Cardiac fibroblast (primary cell): ENCODE measurements around the gene DHRS7B.
"Not testable (repeated sequence)": the region's sequence is repeated elsewhere in the genome, so short reads cannot be mapped to it uniquely, and the experiment has no call there.

Experiments used
- DNase-seq, 2 donors: peaks; one replicate each; pipeline versions ENCODE4 v3.0.0 to v3.0.0-alpha.2; 2010; ENCODE audit warnings: low read depth in 2 of 2
- H3K4me3 ChIP-seq, 2 donors: replicated peaks in 1 of 2; 1 replicate in 1 of 2; 2 replicates in 1 of 2; pipeline ENCODE4 v1.5.1; 2011; ENCODE audit warnings: low read depth in 2 of 2, low read length in 2 of 2, mild to moderate bottlenecking in 2 of 2, moderate library complexity in 1 of 2
- CTCF ChIP-seq: IDR thresholded peaks from one replicate; pipeline ENCODE4 v1.5.1; 2011; ENCODE audit warnings: low read depth, mild to moderate bottlenecking, low read length, inconsistent platforms

Gene DHRS7B

GRCh38 chr17:21126645-21127508, at the start of gene DHRS7B:
TSS of gene DHRS7B (plus strand) at chr17:21126964. CDS start at chr17:21126972, 8 bp downstream.
- DNase-seq, result peak; percentile 91 to 92
- TF ChIP-seq CTCF, result no peak
- H3K4me3 ChIP-seq, result peak within 1 kb of the TSS; percentile 73 to 94

GRCh38 chr17:21077281-21077680, 49.5 kb upstream of the DHRS7B start:
- H3K4me3 ChIP-seq, result no peak overlapping the region
- TF ChIP-seq CTCF, result no peak
- no peak for DNase-seq

GRCh38 chr17:21078016-21078780, 48.6 kb upstream of the DHRS7B start:
- no peak for TF ChIP-seq CTCF
- H3K4me3 ChIP-seq, result no peak overlapping the region
- DNase-seq, result no peak

- DNase-seq, result no peak
- no peak for TF ChIP-seq CTCF
- H3K4me3 ChIP-seq, result no peak overlapping the region
Measured at GRCh38 chr17:21079196-21079595, 47.6 kb upstream of the DHRS7B start.

GRCh38 chr17:21082001-21082436, 44.7 kb upstream of the DHRS7B start:
- DNase-seq, result no peak
- H3K4me3 ChIP-seq, result no peak overlapping the region
- no peak for TF ChIP-seq CTCF

- DNase-seq, H3K4me3 ChIP-seq: not testable (repeated sequence)
Measured at GRCh38 chr17:21085280-21085679, 41.5 kb upstream of the DHRS7B start.

- H3K4me3 ChIP-seq, result no peak overlapping the region
- no peak for TF ChIP-seq CTCF
- no peak for DNase-seq
Measured at GRCh38 chr17:21085707-21086106, 41.1 kb upstream of the DHRS7B start.
